Transverse colon (tissue), 4 donors: ENCODE results near the gene CALML4.

ENCODE experiments used
- CTCF ChIP-seq, 5 experiments: fragments of 200-600 bp in 3 of 5; fragments of 450-650 bp in 2 of 5; sonication (generic) in 3 of 5; IDR thresholded peaks; 1 replicate in 2 of 5; 2 replicates in 3 of 5; pipeline ENCODE4 v1.5.1; 2016 to 2017; ENCODE audit warnings: antibody characterized with exemption in 5 of 5, inconsistent platforms in 3 of 5, mild to moderate bottlenecking in 2 of 5, moderate library complexity in 1 of 5
- EP300 ChIP-seq: sonication (generic); formaldehyde crosslinking; IDR thresholded peaks from one replicate; pipeline ENCODE4 v1.6.1; 2017; ENCODE audit warnings: antibody characterized with exemption, low read depth
- POLR2A ChIP-seq: fragments of 450-650 bp; IDR thresholded peaks from one replicate; pipeline ENCODE4 v1.6.1; 2016; ENCODE audit warnings: antibody characterized with exemption, mild to moderate bottlenecking, moderate library complexity
- POLR2AphosphoS5 ChIP-seq, 3 donors: sonication (generic); formaldehyde crosslinking; IDR thresholded peaks; one replicate each; pipeline ENCODE4 v1.6.1; 2016; ENCODE audit warnings: antibody characterized with exemption in 3 of 3

- TF ChIP-seq CTCF (IDR thresholded peaks at IDR 0.05), result no peak
- no peak for TF ChIP-seq POLR2AphosphoS5 (IDR thresholded peaks at IDR 0.05)
- TF ChIP-seq POLR2A, result no peak
- TF ChIP-seq EP300, result no peak
Measured at GRCh38 chr15:68244235-68244634, 39.1 kb upstream of the CALML4 start.
